HL-60 (cell line): ENCODE measurements around the gene BIRC5.

Experiments used
- DNase-seq, 2 experiments: peaks; one replicate each; pipeline ENCODE4 v3.0.0-alpha.2; 2010 to 2020; ENCODE audit warnings: low read depth in 1 of 2, low spot score in 1 of 2
- H3K27ac ChIP-seq: fragments of 250-450 bp; sonication (Bioruptor Pico); replicated peaks from 2 replicates; pipeline ENCODE4 v1.5.1; 2020; ENCODE audit warnings: mild to moderate bottlenecking, moderate library complexity
- H3K27me3 ChIP-seq: fragments of 250-450 bp; sonication (Bioruptor Pico); 2 replicates; pipeline ENCODE4 v1.5.1; 2021; ENCODE audit warnings: mild to moderate bottlenecking, moderate library complexity; ENCODE audit not compliant: insufficient read depth, poor library complexity, severe bottlenecking
- H3K4me3 ChIP-seq: replicated peaks from 2 replicates; pipeline ENCODE4 v1.5.1; 2011; ENCODE audit warnings: mild to moderate bottlenecking, control low read depth, low read length; ENCODE audit not compliant: insufficient read depth
- GABPA ChIP-seq: IDR thresholded peaks from 2 replicates; pipeline ENCODE4 v1.6.1; 2012; ENCODE audit warnings: low read depth
- POLR2AphosphoS5 ChIP-seq: IDR thresholded peaks from 2 replicates; pipeline ENCODE4 v1.6.1; 2012; ENCODE audit warnings: low read depth
- SPI1 ChIP-seq: IDR thresholded peaks from 2 replicates; pipeline ENCODE4 v1.6.1; 2012; ENCODE audit warnings: low read depth, mild to moderate bottlenecking, borderline replicate concordance
- TF ChIP-seq, protein P1 (sequence below): IDR thresholded peaks from one replicate; pipeline ENCODE4 v1.5.1; 2011; ENCODE audit warnings: low read length, control low read depth, inconsistent platforms; ENCODE audit not compliant: insufficient read depth
- TF ChIP-seq, protein P2 (sequence below): IDR thresholded peaks from 2 replicates; pipeline ENCODE4 v1.6.1; 2012; ENCODE audit warnings: low read depth; ENCODE audit not compliant: insufficient replicate concordance

BIRC5 gene

DNA sequence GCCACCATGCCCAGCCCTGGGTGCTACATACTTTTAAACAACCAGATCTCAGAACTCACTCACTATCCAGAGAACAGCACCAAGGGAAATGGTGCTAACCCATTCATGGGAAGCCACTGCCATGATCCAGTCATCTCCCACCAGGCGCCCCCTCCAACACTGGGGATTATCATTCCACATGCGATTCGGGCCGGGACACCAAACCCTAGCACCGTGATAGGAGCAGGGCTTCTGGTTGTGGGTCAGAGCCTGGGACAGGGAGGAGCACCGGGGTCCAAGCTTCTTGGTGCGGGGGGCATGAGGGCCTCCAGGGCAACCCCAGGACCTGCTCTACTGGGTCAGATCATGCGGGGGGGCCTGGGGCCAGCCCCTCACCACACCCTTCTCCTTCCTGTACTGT is 21.8 kb downstream of the BIRC5 start:
- no peak overlapping the region for H3K27ac ChIP-seq
- H3K27me3 ChIP-seq: peaks cover 16% of the 10 kb centered on the region
- H3K4me3 ChIP-seq: no peak overlapping the region
- TF ChIP-seq POLR2AphosphoS5 (no peak), SPI1 (no peak), GABPA (no peak)
- TF ChIP-seq, protein P1, sequence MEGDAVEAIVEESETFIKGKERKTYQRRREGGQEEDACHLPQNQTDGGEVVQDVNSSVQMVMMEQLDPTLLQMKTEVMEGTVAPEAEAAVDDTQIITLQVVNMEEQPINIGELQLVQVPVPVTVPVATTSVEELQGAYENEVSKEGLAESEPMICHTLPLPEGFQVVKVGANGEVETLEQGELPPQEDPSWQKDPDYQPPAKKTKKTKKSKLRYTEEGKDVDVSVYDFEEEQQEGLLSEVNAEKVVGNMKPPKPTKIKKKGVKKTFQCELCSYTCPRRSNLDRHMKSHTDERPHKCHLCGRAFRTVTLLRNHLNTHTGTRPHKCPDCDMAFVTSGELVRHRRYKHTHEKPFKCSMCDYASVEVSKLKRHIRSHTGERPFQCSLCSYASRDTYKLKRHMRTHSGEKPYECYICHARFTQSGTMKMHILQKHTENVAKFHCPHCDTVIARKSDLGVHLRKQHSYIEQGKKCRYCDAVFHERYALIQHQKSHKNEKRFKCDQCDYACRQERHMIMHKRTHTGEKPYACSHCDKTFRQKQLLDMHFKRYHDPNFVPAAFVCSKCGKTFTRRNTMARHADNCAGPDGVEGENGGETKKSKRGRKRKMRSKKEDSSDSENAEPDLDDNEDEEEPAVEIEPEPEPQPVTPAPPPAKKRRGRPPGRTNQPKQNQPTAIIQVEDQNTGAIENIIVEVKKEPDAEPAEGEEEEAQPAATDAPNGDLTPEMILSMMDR: no peak
- TF ChIP-seq, protein P2, sequence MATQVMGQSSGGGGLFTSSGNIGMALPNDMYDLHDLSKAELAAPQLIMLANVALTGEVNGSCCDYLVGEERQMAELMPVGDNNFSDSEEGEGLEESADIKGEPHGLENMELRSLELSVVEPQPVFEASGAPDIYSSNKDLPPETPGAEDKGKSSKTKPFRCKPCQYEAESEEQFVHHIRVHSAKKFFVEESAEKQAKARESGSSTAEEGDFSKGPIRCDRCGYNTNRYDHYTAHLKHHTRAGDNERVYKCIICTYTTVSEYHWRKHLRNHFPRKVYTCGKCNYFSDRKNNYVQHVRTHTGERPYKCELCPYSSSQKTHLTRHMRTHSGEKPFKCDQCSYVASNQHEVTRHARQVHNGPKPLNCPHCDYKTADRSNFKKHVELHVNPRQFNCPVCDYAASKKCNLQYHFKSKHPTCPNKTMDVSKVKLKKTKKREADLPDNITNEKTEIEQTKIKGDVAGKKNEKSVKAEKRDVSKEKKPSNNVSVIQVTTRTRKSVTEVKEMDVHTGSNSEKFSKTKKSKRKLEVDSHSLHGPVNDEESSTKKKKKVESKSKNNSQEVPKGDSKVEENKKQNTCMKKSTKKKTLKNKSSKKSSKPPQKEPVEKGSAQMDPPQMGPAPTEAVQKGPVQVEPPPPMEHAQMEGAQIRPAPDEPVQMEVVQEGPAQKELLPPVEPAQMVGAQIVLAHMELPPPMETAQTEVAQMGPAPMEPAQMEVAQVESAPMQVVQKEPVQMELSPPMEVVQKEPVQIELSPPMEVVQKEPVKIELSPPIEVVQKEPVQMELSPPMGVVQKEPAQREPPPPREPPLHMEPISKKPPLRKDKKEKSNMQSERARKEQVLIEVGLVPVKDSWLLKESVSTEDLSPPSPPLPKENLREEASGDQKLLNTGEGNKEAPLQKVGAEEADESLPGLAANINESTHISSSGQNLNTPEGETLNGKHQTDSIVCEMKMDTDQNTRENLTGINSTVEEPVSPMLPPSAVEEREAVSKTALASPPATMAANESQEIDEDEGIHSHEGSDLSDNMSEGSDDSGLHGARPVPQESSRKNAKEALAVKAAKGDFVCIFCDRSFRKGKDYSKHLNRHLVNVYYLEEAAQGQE: no peak
- no peak for DNase-seq

- DNase-seq: no peak
- peaks cover 9% of the 10 kb centered on the region for H3K27me3 ChIP-seq
- no peak overlapping the region for H3K4me3 ChIP-seq
- no peak overlapping the region for H3K27ac ChIP-seq
- no peak for TF ChIP-seq POLR2AphosphoS5
- TF ChIP-seq, protein P2: no peak
- TF ChIP-seq, protein P1: no peak
- no peak for TF ChIP-seq GABPA
- no peak for TF ChIP-seq SPI1
These were observed 22.5 kb downstream of the BIRC5 start for GRCh38 chr17:78236362-78237127.

- peaks cover 3% of the 10 kb centered on the region for H3K27me3 ChIP-seq
- no peak for DNase-seq
- H3K4me3 ChIP-seq: no peak overlapping the region
- H3K27ac ChIP-seq: no peak overlapping the region
- no peak for TF ChIP-seq SPI1
- TF ChIP-seq GABPA: no peak
- TF ChIP-seq, protein P1: no peak
- TF ChIP-seq, protein P2: no peak
- no peak for TF ChIP-seq POLR2AphosphoS5
These were observed 23.5 kb downstream of the BIRC5 start for GRCh38 chr17:78237401-78238012.
